Aorta (tissue), 5 donors: ENCODE results near the gene LYVE1. TPM values are rescaled to one million over a fixed set of nuclear protein-coding genes. Genes with fewer than 3 reads are reported as not detected.

Experiments used
- ATAC-seq: fragments of 200-7000 bp; cut with Tn5 transposase; one replicate; pipeline ENCODE4 v1.9.1; 2022; ENCODE audit warnings: moderate library complexity; ENCODE audit not compliant: low FRiP score
- DNase-seq, 2 donors: peaks; one replicate each; pipeline ENCODE4 v3.0.0-alpha.2; 2020
- H3K27ac ChIP-seq, 2 donors: one replicate each; pipeline ENCODE4 v1.5.1; 2013; ENCODE audit warnings: low read length in 2 of 2, mild to moderate bottlenecking in 2 of 2, moderate library complexity in 2 of 2, control low read depth in 1 of 2, inconsistent platforms in 1 of 2, low read depth in 1 of 2
- H3K27me3 ChIP-seq, 2 donors: one replicate each; pipeline ENCODE4 v1.6.1; 2013; ENCODE audit warnings: control low read depth in 1 of 2, low read length in 1 of 2, mild to moderate bottlenecking in 1 of 2, moderate library complexity in 1 of 2; ENCODE audit not compliant: insufficient read depth in 2 of 2, control insufficient read depth in 1 of 2
- H3K36me3 ChIP-seq, 2 donors: one replicate each; pipeline ENCODE4 v1.6.1; 2013; ENCODE audit warnings: control low read depth in 1 of 2, low read length in 1 of 2, mild to moderate bottlenecking in 1 of 2; ENCODE audit not compliant: insufficient read depth in 2 of 2, control insufficient read depth in 1 of 2
- H3K4me1 ChIP-seq, 2 donors: one replicate each; pipeline ENCODE4 v1.6.1; 2013; ENCODE audit warnings: low read length in 2 of 2, control low read depth in 1 of 2, mild to moderate bottlenecking in 1 of 2, moderate library complexity in 1 of 2; ENCODE audit not compliant: insufficient read depth in 2 of 2, control insufficient read depth in 1 of 2
- H3K4me3 ChIP-seq, 2 donors: one replicate each; pipeline ENCODE4 v1.5.1; 2013; ENCODE audit warnings: low read length in 2 of 2, control low read depth in 1 of 2, mild to moderate bottlenecking in 1 of 2
- H3K9me3 ChIP-seq: one replicate; pipeline ENCODE4 v1.6.1; 2013; ENCODE audit warnings: mild to moderate bottlenecking, low read length; ENCODE audit not compliant: control insufficient read depth
- WGBS, 2 donors: extraction: QIAGEN DNeasy Blood & Tissue Kit; methylation state at CpG; one replicate each; pipeline ENCODE4 v1.1.7; 2013; 5-methylcytosine and 5-hydroxymethylcytosine counted together
- intact Hi-C, 2 donors: fragments of 100-400 bp; cut with DNase I; formaldehyde crosslinking; loops; one replicate each; pipeline versions ENCODE4 v1.14.2 to v1.15.0; 2022
- polyA plus RNA-seq, 2 donors: library from polyadenylated mRNA; stranded (reverse); fragments of 200-250 nt; gene quantifications; one replicate each; pipeline ENCODE4 v1.2.3, GENCODE V29; 2013
- total RNA-seq, 2 donors: library from RNA; stranded (reverse); fragmentation: NEBNext Ultra II Directional; extraction: Animal tissue kit (Norgen Biotek cat#: 25700); gene quantifications; one replicate each; pipeline ENCODE4 v1.2.1, GENCODE V29; 2021
- donor health status: healthy with polysubstance abuse.
- donor health status: Bipolar disorder and iron deficiency.
- donor health status: DM: no; HTN: no; CAD: no.
- donor health status: DM: no; HTN: no; CAD: no.
- donor health status: DM: yes; HTN: yes; CAD: no.

LYVE1 gene
- total and polyA plus RNA-seq, 4 donors: 11.8 to 179 (median 96.6) TPM

DNA sequence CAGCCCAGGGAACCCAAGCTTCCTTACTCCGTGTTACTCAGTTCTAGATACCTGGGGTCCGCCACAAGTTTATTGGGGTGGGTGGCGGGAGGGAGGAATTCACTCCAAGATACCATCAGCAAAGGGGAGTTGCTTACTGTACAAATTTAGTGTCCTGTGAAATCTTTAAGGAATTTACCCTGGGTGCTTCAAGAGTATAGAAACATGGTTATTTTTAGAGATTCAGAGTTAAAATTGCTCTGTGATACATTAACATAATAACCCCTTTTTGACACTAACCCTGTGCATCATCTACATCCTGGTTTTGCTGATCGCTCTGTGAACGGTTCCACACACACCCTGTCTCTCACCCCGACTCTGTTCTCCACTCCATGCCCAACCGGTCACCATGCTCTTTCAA lies 18.9 kb upstream of the LYVE1 start:
- no peaks in the 10 kb centered on the region for H3K9me3 ChIP-seq
- H3K27me3 ChIP-seq: no peaks in the 10 kb centered on the region
- whole genome bisulfite sequencing, 2 donors: 40 to 42% methylated on average over 7 of the region's 7 CpGs
- H3K36me3 ChIP-seq: peaks cover 5 to 15% of the 10 kb centered on the region in 2 donors
- H3K4me3 ChIP-seq: no peak overlapping the region
- DNase-seq (no peak), ATAC-seq (no peak)
- H3K4me1 ChIP-seq: peaks cover 2 to 10% of the 10 kb centered on the region in 2 donors
- intact Hi-C loops: no loop called here
- peak overlapping the region; percentile 88 to 99 for H3K27ac ChIP-seq

DNA sequence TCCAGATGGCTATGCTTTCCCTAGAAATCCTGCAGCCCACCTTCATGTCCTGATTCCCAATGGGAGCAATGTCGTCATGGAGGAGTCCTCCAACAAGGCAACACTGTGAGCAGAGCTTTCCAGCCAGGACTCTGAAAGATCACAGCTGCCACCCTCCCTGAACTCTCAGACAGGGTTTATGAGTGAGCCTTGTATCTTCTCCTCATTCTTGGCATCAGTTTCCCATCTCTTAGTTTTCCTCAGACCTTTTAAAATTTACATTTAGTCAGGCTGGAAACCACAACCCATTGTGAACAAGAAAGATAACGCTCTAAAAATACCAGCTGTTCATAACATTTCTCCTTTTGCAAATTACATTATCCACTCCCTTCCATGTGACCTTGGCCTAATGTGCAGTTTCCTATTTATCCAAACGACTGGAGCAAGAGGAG lies 15.6 kb upstream of the LYVE1 start:
- intact Hi-C loops: no loop called here
- Histone ChIP-seq H3K36me3 (peaks cover 8 to 29% of the 10 kb centered on the region in 2 donors), H3K27ac (peak overlapping the region; percentile 50 to 88), H3K27me3 (no peaks in the 10 kb centered on the region), H3K4me3 (no peak overlapping the region), H3K4me1 (peaks cover 0 to 8% of the 10 kb centered on the region in 2 donors), H3K9me3 (no peaks in the 10 kb centered on the region)
- no peak for ATAC-seq
- WGBS, 2 donors: 0 to 4% methylated on average over 3 of the region's 3 CpGs
- DNase-seq: no peak

DNA sequence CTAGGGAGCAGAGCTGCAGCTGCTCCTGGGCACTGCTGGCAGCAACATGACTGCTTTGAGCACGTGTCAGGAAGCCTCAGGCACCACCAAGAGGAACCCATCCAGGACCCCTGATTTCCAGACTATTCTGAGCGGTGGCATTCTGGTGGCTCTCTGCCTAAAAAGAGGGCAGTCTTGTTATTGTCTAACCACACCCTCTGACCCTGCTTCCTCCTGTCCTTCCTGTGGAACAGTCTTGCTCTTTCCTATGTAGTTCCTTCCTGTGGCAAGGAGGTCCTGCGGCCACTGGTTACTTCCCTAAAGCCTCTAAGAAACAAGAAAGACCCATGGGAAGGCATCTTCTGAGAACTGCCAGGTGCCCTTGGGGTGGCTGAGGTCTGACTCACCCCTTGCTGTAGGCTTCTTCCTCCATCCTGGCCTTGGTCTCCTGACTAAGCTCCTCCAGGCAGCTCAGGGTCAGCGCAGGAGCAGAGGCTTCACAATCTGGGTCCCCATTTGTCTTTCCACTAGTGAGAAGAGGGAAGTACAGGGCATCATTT lies 13.1 kb upstream of the LYVE1 start:
- ATAC-seq: peak; percentile 46
- WGBS, 2 donors: 83 to 86% methylated on average over 4 of the region's 4 CpGs
- peaks cover 0 to 6% of the 10 kb centered on the region in 2 donors for H3K4me1 ChIP-seq
- no peaks in the 10 kb centered on the region for H3K27me3 ChIP-seq
- peaks cover 14 to 31% of the 10 kb centered on the region in 2 donors for H3K36me3 ChIP-seq
- peak overlapping the region in 1 of 2 donors; percentile 28 for H3K27ac ChIP-seq
- intact Hi-C loops: no loop called here
- DNase-seq: peak; percentile 71 to 77
- H3K9me3 ChIP-seq: no peaks in the 10 kb centered on the region
- no peak overlapping the region for H3K4me3 ChIP-seq

DNA sequence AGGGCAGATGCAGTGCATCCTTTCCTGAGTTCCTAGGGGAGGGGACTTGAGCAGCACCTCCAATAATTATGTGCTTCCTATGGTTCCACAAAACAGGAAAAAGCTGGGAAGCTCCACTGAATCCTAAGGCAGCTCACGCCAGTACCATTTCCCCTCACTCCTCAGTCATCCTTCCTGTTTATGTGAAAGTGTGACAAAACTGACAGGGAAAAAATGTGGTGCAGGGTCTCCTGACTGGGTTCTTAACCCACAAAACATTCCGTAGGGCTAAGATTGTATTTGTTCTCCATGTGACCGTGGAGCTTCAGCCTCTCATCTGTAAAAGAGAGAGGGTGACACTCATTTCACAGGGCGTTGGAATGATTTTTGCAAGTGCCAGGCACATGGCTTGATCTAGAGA lies 12.2 kb upstream of the LYVE1 start:
- whole genome bisulfite sequencing, 2 donors: 88 to 90% methylated on average over 4 of the region's 4 CpGs
- Histone ChIP-seq H3K27ac (peak overlapping the region; percentile 23 to 56), H3K4me3 (no peak overlapping the region), H3K27me3 (no peaks in the 10 kb centered on the region), H3K9me3 (no peaks in the 10 kb centered on the region), H3K4me1 (peaks cover 5 to 6% of the 10 kb centered on the region in 2 donors), H3K36me3 (peaks cover 17 to 35% of the 10 kb centered on the region in 2 donors)
- ATAC-seq: no peak
- intact Hi-C loops: no loop called here
- DNase-seq: no peak

DNA sequence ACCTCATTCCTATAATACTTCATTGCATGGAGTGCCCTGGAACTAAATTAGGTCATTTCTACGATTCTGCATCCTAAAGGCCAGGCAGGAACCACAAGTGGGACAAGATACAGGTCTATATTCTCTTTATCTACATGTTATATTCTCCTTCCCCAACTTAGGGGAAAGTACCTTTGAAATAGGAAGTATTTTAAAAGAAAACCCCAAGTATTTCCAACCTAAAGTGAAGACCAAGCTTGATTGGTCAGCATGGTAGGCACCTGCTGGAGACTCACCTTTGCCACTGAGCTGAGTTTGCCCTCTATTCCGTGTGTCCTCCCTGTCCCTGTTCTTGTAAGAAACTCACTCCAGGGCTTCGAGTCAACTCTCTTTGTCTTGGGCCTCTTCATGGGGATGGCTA lies 11.2 kb upstream of the LYVE1 start:
- Histone ChIP-seq H3K4me3 (no peak overlapping the region), H3K9me3 (no peaks in the 10 kb centered on the region), H3K27me3 (no peaks in the 10 kb centered on the region), H3K4me1 (peaks cover 5 to 6% of the 10 kb centered on the region in 2 donors), H3K36me3 (peaks cover 22 to 38% of the 10 kb centered on the region in 2 donors), H3K27ac (peak overlapping the region; percentile 2 to 48)
- no peak for ATAC-seq
- DNase-seq: no peak
- intact Hi-C loops: no loop called here
- WGBS, 2 donors: 87% methylated on average over 3 of the region's 3 CpGs

DNA sequence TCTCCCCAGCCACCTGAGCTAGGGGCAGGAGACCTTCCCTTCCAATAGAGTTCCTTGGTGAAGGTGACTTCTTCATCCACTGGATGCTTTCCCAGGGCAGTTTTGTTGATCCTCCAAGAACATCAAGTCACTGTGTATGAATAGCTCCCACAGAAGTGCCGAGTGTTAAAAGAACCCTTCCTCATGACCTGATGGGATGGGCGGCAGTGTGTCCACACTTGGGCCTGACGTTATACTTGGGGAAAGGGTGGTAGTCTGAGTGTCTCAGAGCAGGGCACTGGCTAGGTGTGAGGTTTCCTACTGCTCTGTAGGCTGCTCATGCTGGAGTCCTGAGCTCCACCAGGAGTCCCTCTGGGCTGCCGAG lies 7.6 kb upstream of the LYVE1 start:
- intact Hi-C loops: no loop called here
- H3K4me1 ChIP-seq: peaks cover 2 to 5% of the 10 kb centered on the region in 2 donors
- H3K27me3 ChIP-seq: no peaks in the 10 kb centered on the region
- no peak for ATAC-seq
- H3K9me3 ChIP-seq: no peaks in the 10 kb centered on the region
- WGBS, 2 donors: 60 to 61% methylated on average over 4 of the region's 4 CpGs
- H3K27ac ChIP-seq: peak overlapping the region; percentile 21 to 22
- no peak overlapping the region for H3K4me3 ChIP-seq
- no peak for DNase-seq
- peaks cover 31% of the 10 kb centered on the region in 2 donors for H3K36me3 ChIP-seq

DNA sequence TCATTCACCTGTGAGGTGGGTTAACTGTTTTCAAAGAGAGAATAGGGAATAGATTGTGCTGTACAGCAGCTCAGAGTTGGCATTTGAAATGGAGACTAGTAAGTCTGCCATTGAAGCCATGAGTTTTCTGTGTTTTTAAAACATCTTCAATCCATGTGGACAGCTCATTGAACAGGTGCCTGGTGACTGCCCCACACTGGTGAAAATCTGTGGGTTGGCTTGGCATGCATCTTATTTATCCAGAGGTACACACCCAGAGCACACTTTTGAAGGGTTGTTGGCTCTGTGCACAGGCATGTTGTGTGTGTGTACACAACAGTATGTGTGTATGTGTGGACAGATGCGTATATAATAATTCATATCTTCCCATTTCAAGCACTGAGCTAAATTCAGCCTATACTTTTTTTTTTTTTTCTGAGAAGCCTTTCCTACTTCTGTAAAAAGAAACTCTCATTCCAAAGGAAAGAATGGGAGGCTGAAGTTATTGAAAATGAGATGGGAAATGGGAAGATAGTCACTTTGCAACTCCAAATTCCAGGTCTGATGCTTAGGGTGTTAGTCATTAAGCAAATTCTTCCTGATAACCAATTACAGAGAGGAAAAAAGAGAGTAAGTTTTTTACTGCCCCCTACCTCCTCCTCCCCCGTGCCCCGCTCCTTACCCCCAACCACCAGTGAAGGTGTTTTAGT lies 7.0 kb upstream of the LYVE1 start:
- Histone ChIP-seq H3K27ac (peak overlapping the region; percentile 12 to 22), H3K9me3 (no peaks in the 10 kb centered on the region), H3K4me1 (peaks cover 2 to 5% of the 10 kb centered on the region in 2 donors), H3K4me3 (no peak overlapping the region), H3K36me3 (peaks cover 26 to 27% of the 10 kb centered on the region in 2 donors), H3K27me3 (no peaks in the 10 kb centered on the region)
- DNase-seq: no peak
- ATAC-seq: no peak
- 76 to 83% methylated on average over 3 of the region's 3 CpGs for WGBS, 2 donors
- intact Hi-C loops: no loop called here

DNA sequence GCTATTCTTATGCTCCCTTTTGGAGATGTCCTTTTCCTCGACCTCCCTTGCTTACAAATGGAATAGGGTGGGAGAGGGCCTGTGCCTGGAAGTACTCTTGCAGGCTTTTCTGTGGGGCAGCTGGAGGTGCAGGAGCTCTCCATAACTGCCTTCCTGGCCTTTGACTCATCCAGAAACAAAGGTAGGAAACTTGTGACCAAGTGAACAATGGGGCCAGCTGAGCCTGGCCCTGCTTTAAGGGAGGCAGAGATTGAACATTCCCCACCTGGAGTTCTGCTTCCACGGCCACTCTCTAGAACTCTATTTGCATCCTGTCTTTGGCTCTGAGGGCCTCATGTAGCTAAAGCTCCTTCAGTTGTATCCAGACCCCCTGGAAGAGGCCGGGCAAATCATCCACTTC lies 5.1 kb upstream of the LYVE1 start:
- H3K27ac ChIP-seq: peak overlapping the region; percentile 61 to 85
- ATAC-seq: no peak
- intact Hi-C loops: loop anchor here in 1 of 2 donors (5.0 kb wide), 1 partner anchor 119 kb away; the partner anchor contains the start of gene IRAG1
- H3K4me3 ChIP-seq: no peak overlapping the region
- WGBS, 2 donors: 83 to 87% methylated on average over 3 of the region's 3 CpGs
- H3K9me3 ChIP-seq: no peaks in the 10 kb centered on the region
- peaks cover 2 to 5% of the 10 kb centered on the region in 2 donors for H3K4me1 ChIP-seq
- DNase-seq: no peak
- no peaks in the 10 kb centered on the region for H3K27me3 ChIP-seq
- H3K36me3 ChIP-seq: peaks cover 16 to 17% of the 10 kb centered on the region in 2 donors

DNA sequence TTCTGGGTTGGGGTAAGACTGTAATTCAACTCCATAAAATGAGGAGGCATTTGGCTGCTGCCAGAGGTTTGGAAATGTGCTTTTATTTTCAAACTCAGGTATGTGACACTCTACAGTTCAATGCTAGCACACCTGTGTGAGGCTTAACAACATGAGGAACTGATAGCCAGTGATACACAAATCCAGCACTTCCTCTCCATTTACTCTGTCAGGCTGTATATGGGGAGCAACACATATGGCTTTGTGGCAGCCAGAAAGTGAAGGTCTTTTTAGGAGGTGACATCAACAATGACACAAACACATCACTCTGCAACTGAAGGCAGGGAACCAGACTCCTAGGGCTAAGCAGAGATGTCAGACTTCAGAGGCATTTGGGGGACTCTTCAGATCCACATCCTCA lies 4.6 kb upstream of the LYVE1 start:
- DNase-seq: no peak
- Histone ChIP-seq H3K27ac (peak overlapping the region; percentile 69 to 85), H3K9me3 (no peaks in the 10 kb centered on the region), H3K36me3 (peaks cover 16% of the 10 kb centered on the region in 2 donors), H3K27me3 (no peaks in the 10 kb centered on the region), H3K4me1 (peaks cover 2 to 5% of the 10 kb centered on the region in 2 donors), H3K4me3 (no peak overlapping the region)
- no peak for ATAC-seq
- intact Hi-C loops: loop anchor here in 1 of 2 donors (5.0 kb wide), 1 partner anchor 119 kb away; the partner anchor contains the start of gene IRAG1
